Measurements from ENCODE around the gene B9D2. TPM values are rescaled to one million over a fixed set of nuclear protein-coding genes. Genes with fewer than 3 reads are reported as not detected.

Gene B9D2
- total RNA-seq, 1 donor from 2014 or later, result 2.1 TPM

- peaks cover 16 to 21% (median 21%) of the 10 kb centered on the region in 3 donors for H3K4me1 ChIP-seq (ENCODE audit: control insufficient read depth in 3 of 3, insufficient read depth in 3 of 3, low read length in 3 of 3)
- H3K9me3 ChIP-seq (ENCODE audit: control insufficient read depth in 3 of 3, low read length in 3 of 3), result no peaks in the 10 kb centered on the region
- H3K4me3 ChIP-seq (ENCODE audit: low read length in 3 of 3), result no peak overlapping the region
- H3K9ac ChIP-seq (ENCODE audit: low read depth in 1 of 3, low read length in 3 of 3), result no peak overlapping the region
- H3K27me3 ChIP-seq (ENCODE audit: control insufficient read depth in 3 of 3, insufficient read depth in 3 of 3, low read length in 3 of 3), result no peaks in the 10 kb centered on the region
- H3K36me3 ChIP-seq (ENCODE audit: control insufficient read depth in 3 of 3, insufficient read depth in 3 of 3, low read length in 3 of 3), result peaks cover 6 to 9% (median 6%) of the 10 kb centered on the region in 3 donors
- H3K27ac ChIP-seq (ENCODE audit: low read depth, low read length), result no peak overlapping the region
Observed at GRCh38 chr19:41332000-41332399, 31.9 kb downstream of the B9D2 start.

- no peaks in the 10 kb centered on the region for H3K27me3 ChIP-seq (ENCODE audit: control insufficient read depth in 3 of 3, insufficient read depth in 3 of 3, low read length in 3 of 3)
- no peak overlapping the region for H3K9ac ChIP-seq (ENCODE audit: low read depth in 1 of 3, low read length in 3 of 3)
- H3K4me1 ChIP-seq (ENCODE audit: control insufficient read depth in 3 of 3, insufficient read depth in 3 of 3, low read length in 3 of 3), result peaks cover 25 to 30% (median 30%) of the 10 kb centered on the region in 3 donors
- H3K4me3 ChIP-seq (ENCODE audit: low read length in 3 of 3), result no peak overlapping the region
- no peaks in the 10 kb centered on the region for H3K9me3 ChIP-seq (ENCODE audit: control insufficient read depth in 3 of 3, low read length in 3 of 3)
- H3K36me3 ChIP-seq (ENCODE audit: control insufficient read depth in 3 of 3, insufficient read depth in 3 of 3, low read length in 3 of 3), result peaks cover 6 to 11% (median 6%) of the 10 kb centered on the region in 3 donors
- no peak overlapping the region for H3K27ac ChIP-seq (ENCODE audit: low read depth, low read length)
Observed at GRCh38 chr19:41330946-41331678, 32.8 kb downstream of the B9D2 start.

GRCh38 chr19:41330481-41330880 is 33.5 kb downstream of the B9D2 start:
- H3K27ac ChIP-seq (ENCODE audit: low read depth, low read length), result no peak overlapping the region
- no peak overlapping the region for H3K9ac ChIP-seq (ENCODE audit: low read depth in 1 of 3, low read length in 3 of 3)
- peaks cover 6 to 12% (median 6%) of the 10 kb centered on the region in 3 donors for H3K36me3 ChIP-seq (ENCODE audit: control insufficient read depth in 3 of 3, insufficient read depth in 3 of 3, low read length in 3 of 3)
- H3K9me3 ChIP-seq (ENCODE audit: control insufficient read depth in 3 of 3, low read length in 3 of 3), result no peaks in the 10 kb centered on the region
- H3K27me3 ChIP-seq (ENCODE audit: control insufficient read depth in 3 of 3, insufficient read depth in 3 of 3, low read length in 3 of 3), result no peaks in the 10 kb centered on the region
- peaks cover 31 to 37% (median 36%) of the 10 kb centered on the region in 3 donors for H3K4me1 ChIP-seq (ENCODE audit: control insufficient read depth in 3 of 3, insufficient read depth in 3 of 3, low read length in 3 of 3)
- H3K4me3 ChIP-seq (ENCODE audit: low read length in 3 of 3), result no peak overlapping the region

GRCh38 chr19:41328842-41329225 is 35.1 kb downstream of the B9D2 start:
- no peak overlapping the region for H3K9ac ChIP-seq (ENCODE audit: low read depth in 1 of 3, low read length in 3 of 3)
- H3K27me3 ChIP-seq (ENCODE audit: control insufficient read depth in 3 of 3, insufficient read depth in 3 of 3, low read length in 3 of 3), result no peaks in the 10 kb centered on the region
- H3K36me3 ChIP-seq (ENCODE audit: control insufficient read depth in 3 of 3, insufficient read depth in 3 of 3, low read length in 3 of 3), result peaks cover 6 to 12% (median 8%) of the 10 kb centered on the region in 3 donors
- no peaks in the 10 kb centered on the region for H3K9me3 ChIP-seq (ENCODE audit: control insufficient read depth in 3 of 3, low read length in 3 of 3)
- H3K27ac ChIP-seq (ENCODE audit: low read depth, low read length), result peak overlapping the region; percentile 63
- no peak overlapping the region for H3K4me3 ChIP-seq (ENCODE audit: low read length in 3 of 3)
- peaks cover 45 to 53% (median 53%) of the 10 kb centered on the region in 3 donors for H3K4me1 ChIP-seq (ENCODE audit: control insufficient read depth in 3 of 3, insufficient read depth in 3 of 3, low read length in 3 of 3)

- H3K36me3 ChIP-seq (ENCODE audit: control insufficient read depth in 3 of 3, insufficient read depth in 3 of 3, low read length in 3 of 3), result peaks cover 6 to 12% (median 8%) of the 10 kb centered on the region in 3 donors
Observed at GRCh38 chr19:41328157-41328841, 35.6 kb downstream of the B9D2 start.

GRCh38 chr19:41327576-41328156 is 36.3 kb downstream of the B9D2 start:
- Histone ChIP-seq H3K27ac (ENCODE audit: low read depth, low read length) (peak overlapping the region; percentile 63), H3K36me3 (ENCODE audit: control insufficient read depth in 3 of 3, insufficient read depth in 3 of 3, low read length in 3 of 3) (peaks cover 6 to 15% (median 8%) of the 10 kb centered on the region in 3 donors), H3K4me3 (ENCODE audit: low read length in 3 of 3) (peak overlapping the region; percentile 49 to 63 (median 52)), H3K27me3 (ENCODE audit: control insufficient read depth in 3 of 3, insufficient read depth in 3 of 3, low read length in 3 of 3) (no peaks in the 10 kb centered on the region), H3K9me3 (ENCODE audit: control insufficient read depth in 3 of 3, low read length in 3 of 3) (no peaks in the 10 kb centered on the region), H3K9ac (ENCODE audit: low read depth in 1 of 3, low read length in 3 of 3) (peak overlapping the region; percentile 37 to 74 (median 65)), H3K4me1 (ENCODE audit: control insufficient read depth in 3 of 3, insufficient read depth in 3 of 3, low read length in 3 of 3) (peaks cover 57 to 65% (median 64%) of the 10 kb centered on the region in 3 donors)

More at GRCh38 chr19:41328157-41328841, 35.6 kb downstream of the B9D2 start:
- peak overlapping the region; percentile 37 to 74 (median 65) for H3K9ac ChIP-seq (ENCODE audit: low read depth in 1 of 3, low read length in 3 of 3)
- H3K27ac ChIP-seq (ENCODE audit: low read depth, low read length), result peak overlapping the region; percentile 63
- peak overlapping the region in 2 of 3 donors; percentile 49 to 63 for H3K4me3 ChIP-seq (ENCODE audit: low read length in 3 of 3)
- peaks cover 51 to 58% (median 58%) of the 10 kb centered on the region in 3 donors for H3K4me1 ChIP-seq (ENCODE audit: control insufficient read depth in 3 of 3, insufficient read depth in 3 of 3, low read length in 3 of 3)
- no peaks in the 10 kb centered on the region for H3K27me3 ChIP-seq (ENCODE audit: control insufficient read depth in 3 of 3, insufficient read depth in 3 of 3, low read length in 3 of 3)
- H3K9me3 ChIP-seq (ENCODE audit: control insufficient read depth in 3 of 3, low read length in 3 of 3), result no peaks in the 10 kb centered on the region

- H3K27me3 ChIP-seq (ENCODE audit: control insufficient read depth in 3 of 3, insufficient read depth in 3 of 3, low read length in 3 of 3), result no peaks in the 10 kb centered on the region
- H3K4me1 ChIP-seq (ENCODE audit: control insufficient read depth in 3 of 3, insufficient read depth in 3 of 3, low read length in 3 of 3), result peaks cover 61 to 70% (median 70%) of the 10 kb centered on the region in 3 donors
- H3K9me3 ChIP-seq (ENCODE audit: control insufficient read depth in 3 of 3, low read length in 3 of 3), result no peaks in the 10 kb centered on the region
- H3K36me3 ChIP-seq (ENCODE audit: control insufficient read depth in 3 of 3, insufficient read depth in 3 of 3, low read length in 3 of 3), result peaks cover 3 to 17% (median 10%) of the 10 kb centered on the region in 3 donors
- peak overlapping the region; percentile 26 to 61 (median 49) for H3K4me3 ChIP-seq (ENCODE audit: low read length in 3 of 3)
- H3K27ac ChIP-seq (ENCODE audit: low read depth, low read length), result peak overlapping the region; percentile 63
- peak overlapping the region; percentile 14 to 74 (median 65) for H3K9ac ChIP-seq (ENCODE audit: low read depth in 1 of 3, low read length in 3 of 3)
Observed at GRCh38 chr19:41327076-41327575, 36.8 kb downstream of the B9D2 start.

- Histone ChIP-seq H3K27ac (ENCODE audit: low read depth, low read length) (peak overlapping the region; percentile 89), H3K4me1 (ENCODE audit: control insufficient read depth in 3 of 3, insufficient read depth in 3 of 3, low read length in 3 of 3) (peaks cover 68 to 80% (median 80%) of the 10 kb centered on the region in 3 donors), H3K4me3 (ENCODE audit: low read length in 3 of 3) (peak overlapping the region; percentile 52 to 75 (median 75)), H3K9ac (ENCODE audit: low read depth in 1 of 3, low read length in 3 of 3) (peak overlapping the region; percentile 65 to 82 (median 74)), H3K27me3 (ENCODE audit: control insufficient read depth in 3 of 3, insufficient read depth in 3 of 3, low read length in 3 of 3) (no peaks in the 10 kb centered on the region), H3K9me3 (ENCODE audit: control insufficient read depth in 3 of 3, low read length in 3 of 3) (no peaks in the 10 kb centered on the region), H3K36me3 (ENCODE audit: control insufficient read depth in 3 of 3, insufficient read depth in 3 of 3, low read length in 3 of 3) (peaks cover 6 to 20% (median 7%) of the 10 kb centered on the region in 3 donors)
Observed at GRCh38 chr19:41325947-41326706, 37.8 kb downstream of the B9D2 start.

GRCh38 chr19:41325640-41325946 is 38.4 kb downstream of the B9D2 start:
- H3K4me1 ChIP-seq (ENCODE audit: control insufficient read depth in 3 of 3, insufficient read depth in 3 of 3, low read length in 3 of 3), result peaks cover 68 to 81% (median 80%) of the 10 kb centered on the region in 3 donors
- no peaks in the 10 kb centered on the region for H3K27me3 ChIP-seq (ENCODE audit: control insufficient read depth in 3 of 3, insufficient read depth in 3 of 3, low read length in 3 of 3)
- peak overlapping the region; percentile 89 for H3K27ac ChIP-seq (ENCODE audit: low read depth, low read length)
- H3K4me3 ChIP-seq (ENCODE audit: low read length in 3 of 3), result peak overlapping the region; percentile 52 to 75 (median 75)
- H3K9ac ChIP-seq (ENCODE audit: low read depth in 1 of 3, low read length in 3 of 3), result peak overlapping the region; percentile 65 to 82 (median 74)
- H3K9me3 ChIP-seq (ENCODE audit: control insufficient read depth in 3 of 3, low read length in 3 of 3), result no peaks in the 10 kb centered on the region
- peaks cover 8 to 26% (median 12%) of the 10 kb centered on the region in 3 donors for H3K36me3 ChIP-seq (ENCODE audit: control insufficient read depth in 3 of 3, insufficient read depth in 3 of 3, low read length in 3 of 3)

Measured in skeletal muscle tissue (tissue), 4 donors.